ENCODE measurements around the gene ZNF316. TPM values are rescaled to one million over a fixed set of nuclear protein-coding genes. Genes with fewer than 3 reads are reported as not detected.

ZNF316 gene
- total and polyA plus RNA-seq, 12 donors = 10.6 to 98.1 (median 29.6) TPM

DNA sequence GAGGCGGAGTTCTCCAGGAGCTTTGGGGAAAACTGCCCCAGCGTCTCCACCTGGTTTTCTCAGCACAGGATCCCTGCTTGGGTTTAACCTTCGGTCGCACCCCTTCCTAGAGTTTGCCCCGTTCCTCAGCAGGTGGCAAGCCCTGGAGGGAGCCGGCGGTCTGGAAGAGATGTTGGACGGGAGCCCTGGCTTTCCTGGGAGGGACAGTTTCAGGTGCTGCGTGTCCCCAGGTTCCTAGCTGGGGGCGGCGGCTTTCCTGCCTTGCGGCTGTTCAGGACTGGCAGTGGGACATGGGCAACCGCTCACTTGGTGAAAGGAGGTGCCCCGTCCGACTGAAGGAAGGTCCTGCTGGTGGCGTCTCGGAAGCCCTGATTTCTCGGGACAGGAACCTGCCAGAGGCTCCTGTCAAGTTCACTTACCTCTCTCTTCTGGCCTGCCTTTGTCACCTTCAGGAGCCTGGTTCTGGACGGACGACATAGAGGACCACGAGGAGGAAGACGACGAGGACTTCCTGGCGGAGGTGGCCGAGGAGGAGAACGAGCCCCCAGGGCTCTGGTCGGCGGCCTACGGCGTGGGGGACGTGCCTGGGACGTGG lies 14.8 kb downstream of the ZNF316 start:
- H3K36me3 ChIP-seq (replicated peaks in 1 of 2) = peaks cover 0 to 28% of the 10 kb centered on the region in 2 donors
- no peaks in the 10 kb centered on the region for H3K4me1 ChIP-seq (replicated peaks in 1 of 2)
- 96 to 97% (median 97%) methylated on average over 14 to 32 of the region's 32 CpGs for WGBS, 4 donors
- no peaks in the 10 kb centered on the region for H3K9me3 ChIP-seq (replicated peaks in 1 of 3)
- no peak overlapping the region for H3K27ac ChIP-seq
- peak in 1 of 7 donors; percentile 11 for DNase-seq
- no peaks in the 10 kb centered on the region for H3K27me3 ChIP-seq
- TF ChIP-seq, protein P1, sequence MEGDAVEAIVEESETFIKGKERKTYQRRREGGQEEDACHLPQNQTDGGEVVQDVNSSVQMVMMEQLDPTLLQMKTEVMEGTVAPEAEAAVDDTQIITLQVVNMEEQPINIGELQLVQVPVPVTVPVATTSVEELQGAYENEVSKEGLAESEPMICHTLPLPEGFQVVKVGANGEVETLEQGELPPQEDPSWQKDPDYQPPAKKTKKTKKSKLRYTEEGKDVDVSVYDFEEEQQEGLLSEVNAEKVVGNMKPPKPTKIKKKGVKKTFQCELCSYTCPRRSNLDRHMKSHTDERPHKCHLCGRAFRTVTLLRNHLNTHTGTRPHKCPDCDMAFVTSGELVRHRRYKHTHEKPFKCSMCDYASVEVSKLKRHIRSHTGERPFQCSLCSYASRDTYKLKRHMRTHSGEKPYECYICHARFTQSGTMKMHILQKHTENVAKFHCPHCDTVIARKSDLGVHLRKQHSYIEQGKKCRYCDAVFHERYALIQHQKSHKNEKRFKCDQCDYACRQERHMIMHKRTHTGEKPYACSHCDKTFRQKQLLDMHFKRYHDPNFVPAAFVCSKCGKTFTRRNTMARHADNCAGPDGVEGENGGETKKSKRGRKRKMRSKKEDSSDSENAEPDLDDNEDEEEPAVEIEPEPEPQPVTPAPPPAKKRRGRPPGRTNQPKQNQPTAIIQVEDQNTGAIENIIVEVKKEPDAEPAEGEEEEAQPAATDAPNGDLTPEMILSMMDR (IDR thresholded peaks at IDR 0.05) = no peak
- TF ChIP-seq POLR2A (IDR thresholded peaks at IDR 0.05) = no peak
- intact Hi-C loops (cut with DNase I) = no loop called here
- no peak overlapping the region for H3K4me3 ChIP-seq

DNA sequence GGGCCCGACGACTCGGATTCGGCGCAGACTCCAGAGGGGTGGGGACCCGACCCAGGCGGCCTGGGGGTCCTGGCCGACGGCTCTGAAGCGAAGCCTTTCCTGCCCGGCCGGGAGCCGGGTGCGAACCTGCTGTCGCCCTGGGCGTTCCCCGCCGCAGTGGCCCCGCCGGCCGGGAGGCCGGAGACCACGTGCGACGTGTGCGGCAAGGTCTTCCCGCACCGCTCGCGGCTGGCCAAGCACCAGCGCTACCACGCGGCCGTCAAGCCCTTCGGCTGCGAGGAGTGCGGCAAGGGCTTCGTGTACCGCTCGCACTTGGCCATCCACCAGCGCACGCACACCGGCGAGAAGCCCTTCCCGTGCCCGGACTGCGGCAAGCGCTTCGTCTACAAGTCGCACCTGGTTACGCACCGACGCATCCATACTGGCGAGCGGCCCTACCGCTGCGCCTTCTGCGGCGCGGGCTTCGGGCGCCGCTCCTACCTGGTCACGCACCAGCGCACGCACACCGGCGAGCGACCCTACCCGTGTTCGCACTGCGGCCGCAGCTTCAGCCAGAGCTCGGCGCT lies 15.4 kb downstream of the ZNF316 start:
- H3K27me3 ChIP-seq = no peaks in the 10 kb centered on the region
- no peak overlapping the region for H3K4me3 ChIP-seq
- TF ChIP-seq POLR2A (IDR thresholded peaks at IDR 0.05) = no peak
- TF ChIP-seq, protein P1 (IDR thresholded peaks at IDR 0.05) = no peak
- peaks cover 0 to 28% of the 10 kb centered on the region in 2 donors for H3K36me3 ChIP-seq (replicated peaks in 1 of 2)
- WGBS, 4 donors = 97 to 99% (median 97%) methylated on average over 32 to 75 of the region's 75 CpGs
- DNase-seq = peak in 1 of 7 donors; percentile 3
- no peaks in the 10 kb centered on the region for H3K9me3 ChIP-seq (replicated peaks in 1 of 3)
- H3K4me1 ChIP-seq (replicated peaks in 1 of 2) = no peaks in the 10 kb centered on the region
- no peak overlapping the region for H3K27ac ChIP-seq
- intact Hi-C loops (cut with DNase I) = no loop called here

DNA sequence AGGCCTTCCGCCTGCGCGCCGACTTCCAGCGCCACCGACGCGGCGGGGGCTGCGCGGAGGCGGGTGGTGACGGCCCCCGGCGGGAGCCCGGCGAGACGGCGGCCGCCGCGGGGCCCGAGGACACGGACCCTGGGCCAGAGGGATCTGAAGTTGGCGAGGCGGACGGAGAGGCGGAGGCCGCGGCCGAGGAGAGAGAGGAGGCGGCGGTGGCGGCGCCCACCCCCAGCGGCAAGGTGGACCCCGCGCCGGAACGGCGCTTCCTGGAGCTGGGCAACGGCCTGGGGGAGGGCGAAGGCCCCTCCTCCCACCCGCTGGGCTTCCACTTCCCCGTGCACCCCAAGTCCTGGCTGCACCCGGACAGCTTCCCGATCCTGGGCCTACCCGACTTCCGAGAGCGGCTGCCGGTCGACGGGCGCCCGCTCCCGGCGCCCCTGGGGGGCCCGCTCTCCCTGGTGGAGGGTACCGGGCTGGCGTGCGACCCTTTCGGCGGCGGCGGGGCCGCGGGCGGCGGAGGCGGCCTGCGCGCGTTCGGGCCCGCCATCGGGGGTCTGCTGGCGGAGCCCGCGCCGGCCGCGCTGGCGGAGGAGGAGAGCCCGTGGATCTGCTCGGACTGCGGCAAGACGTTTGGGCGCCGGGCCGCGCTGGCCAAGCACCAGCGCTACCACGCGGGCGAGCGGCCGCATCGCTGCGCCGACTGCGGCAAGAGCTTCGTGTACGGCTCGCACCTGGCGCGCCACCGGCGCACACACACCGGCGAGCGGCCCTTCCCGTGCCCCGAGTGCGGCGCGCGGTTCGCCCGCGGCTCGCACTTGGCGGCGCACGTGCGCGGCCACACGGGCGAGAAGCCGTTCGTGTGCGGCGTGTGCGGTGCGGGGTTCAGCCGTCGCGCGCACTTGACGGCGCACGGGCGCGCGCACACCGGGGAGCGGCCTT lies 16.2 kb downstream of the ZNF316 start:
- no peaks in the 10 kb centered on the region for H3K27me3 ChIP-seq
- peak in 1 of 7 donors; percentile 3 for DNase-seq
- no peak overlapping the region for H3K4me3 ChIP-seq
- no peak for TF ChIP-seq POLR2A (IDR thresholded peaks at IDR 0.05)
- TF ChIP-seq, protein P1 (IDR thresholded peaks at IDR 0.05) = no peak
- H3K4me1 ChIP-seq (replicated peaks in 1 of 2) = no peaks in the 10 kb centered on the region
- WGBS, 4 donors = 93 to 96% (median 93%) methylated on average over 80 to 146 of the region's 146 CpGs
- H3K36me3 ChIP-seq (replicated peaks in 1 of 2) = peaks cover 0 to 28% of the 10 kb centered on the region in 2 donors
- no peaks in the 10 kb centered on the region for H3K9me3 ChIP-seq (replicated peaks in 1 of 3)
- no peak overlapping the region for H3K27ac ChIP-seq
- intact Hi-C loops (cut with DNase I) = no loop called here
